ENCODE data around the gene RPTOR.

DNA sequence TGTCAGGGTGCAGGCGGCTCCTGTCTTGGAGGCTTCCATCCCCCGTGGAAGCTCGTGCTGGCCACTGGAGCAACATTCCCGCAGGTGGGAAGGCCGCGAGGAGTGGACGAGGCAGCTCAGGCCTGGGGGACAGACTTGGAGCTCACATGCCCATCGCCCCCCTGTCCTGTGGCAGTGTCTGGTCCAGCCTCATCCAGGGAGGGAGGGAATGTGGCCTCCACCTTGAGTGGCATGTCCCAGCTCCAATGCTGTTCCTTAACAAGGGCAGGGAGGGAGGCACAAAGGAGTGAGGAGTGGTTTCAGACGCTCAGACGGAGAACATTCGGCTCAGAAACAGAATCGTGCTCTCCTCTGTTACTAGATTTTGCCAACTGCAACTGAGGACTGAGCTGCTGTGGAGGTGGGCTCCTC, 287.6 kb downstream of the RPTOR start:
- TF ChIP-seq, protein P1, sequence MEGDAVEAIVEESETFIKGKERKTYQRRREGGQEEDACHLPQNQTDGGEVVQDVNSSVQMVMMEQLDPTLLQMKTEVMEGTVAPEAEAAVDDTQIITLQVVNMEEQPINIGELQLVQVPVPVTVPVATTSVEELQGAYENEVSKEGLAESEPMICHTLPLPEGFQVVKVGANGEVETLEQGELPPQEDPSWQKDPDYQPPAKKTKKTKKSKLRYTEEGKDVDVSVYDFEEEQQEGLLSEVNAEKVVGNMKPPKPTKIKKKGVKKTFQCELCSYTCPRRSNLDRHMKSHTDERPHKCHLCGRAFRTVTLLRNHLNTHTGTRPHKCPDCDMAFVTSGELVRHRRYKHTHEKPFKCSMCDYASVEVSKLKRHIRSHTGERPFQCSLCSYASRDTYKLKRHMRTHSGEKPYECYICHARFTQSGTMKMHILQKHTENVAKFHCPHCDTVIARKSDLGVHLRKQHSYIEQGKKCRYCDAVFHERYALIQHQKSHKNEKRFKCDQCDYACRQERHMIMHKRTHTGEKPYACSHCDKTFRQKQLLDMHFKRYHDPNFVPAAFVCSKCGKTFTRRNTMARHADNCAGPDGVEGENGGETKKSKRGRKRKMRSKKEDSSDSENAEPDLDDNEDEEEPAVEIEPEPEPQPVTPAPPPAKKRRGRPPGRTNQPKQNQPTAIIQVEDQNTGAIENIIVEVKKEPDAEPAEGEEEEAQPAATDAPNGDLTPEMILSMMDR (IDR thresholded peaks at IDR 0.05; ENCODE audit: low read length), result no peak
- TF ChIP-seq EZH2 (IDR thresholded peaks at IDR 0.05; ENCODE audit: borderline replicate concordance, low read length), result no peak

Measured in OCI-LY1 (cell line).